CD4-positive, CD25-positive, alpha-beta regulatory T cell (primary cell): ENCODE measurements around the gene HP1BP3. TPM values are rescaled to one million over a fixed set of nuclear protein-coding genes. Genes with fewer than 3 reads are reported as not detected.

Source experiments
- ATAC-seq, 2 donors: fragments of 150-1000 bp; cut with Tn5 transposase; one replicate each; pipeline ENCODE4 v1.10.0; 2021; ENCODE audit warnings: low read depth in 2 of 2, moderate number of reproducible peaks in 2 of 2, moderate library complexity in 1 of 2
- DNase-seq, 3 donors: peaks; one replicate each; pipeline versions ENCODE4 v3.0.0 to v3.0.0-alpha.2; 2012 to 2022; ENCODE audit warnings: mixed read lengths in 1 of 3
- H3K27ac ChIP-seq: one replicate; pipeline ENCODE4 v1.7.0; 2013; ENCODE audit warnings: mild to moderate bottlenecking, low read length; ENCODE audit not compliant: insufficient read depth, poor library complexity, severe bottlenecking
- H3K27me3 ChIP-seq: one replicate; pipeline ENCODE4 v1.7.0; 2013; ENCODE audit warnings: low read length; ENCODE audit not compliant: control insufficient read depth, insufficient read depth
- H3K36me3 ChIP-seq: one replicate; pipeline ENCODE4 v1.7.0; 2013; ENCODE audit warnings: mild to moderate bottlenecking, low read length, moderate library complexity; ENCODE audit not compliant: control insufficient read depth, insufficient read depth
- H3K4me1 ChIP-seq: 2 replicates; pipeline ENCODE4 v1.7.0; 2013; ENCODE audit warnings: mild to moderate bottlenecking, low read length; ENCODE audit not compliant: insufficient read depth, control insufficient read depth, poor library complexity, severe bottlenecking
- H3K4me3 ChIP-seq: one replicate; pipeline ENCODE4 v1.7.0; 2013; ENCODE audit warnings: low read depth, mild to moderate bottlenecking, low read length, moderate library complexity
- H3K9me3 ChIP-seq, 2 experiments: 1 replicate in 1 of 2; 2 replicates in 1 of 2; pipeline ENCODE4 v1.7.0; 2013; ENCODE audit warnings: low read length in 2 of 2, mild to moderate bottlenecking in 1 of 2, moderate library complexity in 1 of 2; ENCODE audit not compliant: control insufficient read depth in 2 of 2
- H3K27ac Mint-ChIP-seq, 3 donors: one replicate each; pipeline ENCODE4 v1.8.0; 2020 to 2022; ENCODE audit warnings: mild to moderate bottlenecking in 3 of 3, mixed read lengths in 3 of 3, moderate library complexity in 2 of 3
- H3K27me3 Mint-ChIP-seq: one replicate; pipeline ENCODE4 v1.8.0; 2022; ENCODE audit warnings: mild to moderate bottlenecking, mixed read lengths
- H3K36me3 Mint-ChIP-seq: one replicate; pipeline ENCODE4 v1.8.0; 2020; ENCODE audit warnings: mixed read lengths
- H3K4me1 Mint-ChIP-seq, 4 donors: one replicate each; pipeline ENCODE4 v1.8.0; 2020 to 2022; ENCODE audit warnings: mixed read lengths in 4 of 4, mild to moderate bottlenecking in 1 of 4
- H3K4me3 Mint-ChIP-seq, 4 donors: one replicate each; pipeline ENCODE4 v1.8.0; 2020 to 2022; ENCODE audit warnings: mild to moderate bottlenecking in 4 of 4, mixed read lengths in 4 of 4, moderate library complexity in 3 of 4
- H3K9me3 Mint-ChIP-seq, 7 donors: one replicate each; pipeline ENCODE4 v1.8.0; 2020 to 2022; ENCODE audit warnings: mixed read lengths in 7 of 7, mild to moderate bottlenecking in 3 of 7, moderate library complexity in 2 of 7
- polyA plus RNA-seq, 4 donors: library from polyadenylated mRNA; unstranded; fragments of 300-500 nt; fragmentation: Illumina TruSeq; gene quantifications; one replicate each; pipeline ENCODE4 v1.2.3, GENCODE V29; 2021
- total RNA-seq: library from RNA; stranded (reverse); gene quantifications from one replicate; pipeline ENCODE4 v1.2.3, GENCODE V29; 2022

The HP1BP3 gene, protein sequence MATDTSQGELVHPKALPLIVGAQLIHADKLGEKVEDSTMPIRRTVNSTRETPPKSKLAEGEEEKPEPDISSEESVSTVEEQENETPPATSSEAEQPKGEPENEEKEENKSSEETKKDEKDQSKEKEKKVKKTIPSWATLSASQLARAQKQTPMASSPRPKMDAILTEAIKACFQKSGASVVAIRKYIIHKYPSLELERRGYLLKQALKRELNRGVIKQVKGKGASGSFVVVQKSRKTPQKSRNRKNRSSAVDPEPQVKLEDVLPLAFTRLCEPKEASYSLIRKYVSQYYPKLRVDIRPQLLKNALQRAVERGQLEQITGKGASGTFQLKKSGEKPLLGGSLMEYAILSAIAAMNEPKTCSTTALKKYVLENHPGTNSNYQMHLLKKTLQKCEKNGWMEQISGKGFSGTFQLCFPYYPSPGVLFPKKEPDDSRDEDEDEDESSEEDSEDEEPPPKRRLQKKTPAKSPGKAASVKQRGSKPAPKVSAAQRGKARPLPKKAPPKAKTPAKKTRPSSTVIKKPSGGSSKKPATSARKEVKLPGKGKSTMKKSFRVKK
- total RNA-seq: 284 TPM
- polyA plus RNA-seq: 100 to 1,000 TPM; 170 to 258 (median 214) TPM

GRCh38 chr1:20787029-20787839 lies at the start of gene HP1BP3:
Gene HP1BP3, minus strand, starts transcription at chr1:20787307. Its CDS starts 6,867 bp downstream, at chr1:20780440.
- Mint-ChIP-seq H3K4me1 (peaks cover 3 to 40% (median 26%) of the 10 kb centered on the region in 4 donors), H3K27me3 (no peaks in the 10 kb centered on the region), H3K9me3 (no peaks in the 10 kb centered on the region), H3K36me3 (peaks cover 6% of the 10 kb centered on the region), H3K4me3 (peak within 1 kb of the TSS; percentile 95 to 100 (median 98)), H3K27ac (peak within 1 kb of the TSS; percentile 94 to 95 (median 95))
- ATAC-seq: peak; percentile 68 to 69
- Histone ChIP-seq H3K4me3 (peak within 1 kb of the TSS; percentile 93), H3K36me3 (no peaks in the 10 kb centered on the region), H3K4me1 (peaks cover 40% of the 10 kb centered on the region), H3K27me3 (no peaks in the 10 kb centered on the region), H3K9me3 (no peaks in the 10 kb centered on the region), H3K27ac (peak within 1 kb of the TSS; percentile 91)
- DNase-seq: peak; percentile 77 to 91 (median 84)

DNA sequence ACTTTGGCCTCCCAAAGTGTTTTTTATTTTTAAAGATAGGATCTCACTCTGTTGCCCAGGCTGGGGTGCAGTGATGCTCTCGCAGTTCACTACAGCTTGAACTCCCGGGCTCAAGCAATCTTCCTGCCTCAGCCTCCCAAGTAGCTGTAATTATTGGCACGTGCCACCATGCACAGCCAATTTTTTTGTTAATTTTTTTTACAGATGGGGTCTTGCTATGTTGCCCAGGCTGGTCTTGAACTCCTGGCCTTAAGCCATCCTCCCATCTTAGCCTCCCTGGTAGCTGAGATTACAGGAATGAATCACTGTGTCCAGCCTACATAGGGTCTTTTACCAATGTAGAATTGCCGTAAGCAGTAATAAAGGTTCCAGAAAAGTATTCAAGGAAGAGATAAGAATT lies 49.1 kb upstream of the HP1BP3 start:
- Mint-ChIP-seq H3K4me3 (no peak overlapping the region), H3K36me3 (peaks cover 26% of the 10 kb centered on the region), H3K4me1 (peaks cover 0 to 6% (median 0%) of the 10 kb centered on the region in 4 donors), H3K9me3 (no peaks in the 10 kb centered on the region), H3K27me3 (no peaks in the 10 kb centered on the region), H3K27ac (no peak overlapping the region)
- Histone ChIP-seq H3K4me3 (no peak overlapping the region), H3K4me1 (no peaks in the 10 kb centered on the region), H3K9me3 (no peaks in the 10 kb centered on the region), H3K27me3 (no peaks in the 10 kb centered on the region), H3K27ac (no peak overlapping the region), H3K36me3 (peaks cover 4% of the 10 kb centered on the region)
- ATAC-seq (no peak), DNase-seq (no peak)

- H3K36me3 Mint-ChIP-seq: peaks cover 23% of the 10 kb centered on the region
- no peaks in the 10 kb centered on the region for H3K27me3 Mint-ChIP-seq
Measured at GRCh38 chr1:20834780-20835179, 47.7 kb upstream of the HP1BP3 start.

GRCh38 chr1:20834192-20834591 lies 47.1 kb upstream of the HP1BP3 start:
- ATAC-seq (no peak), DNase-seq (no peak)
- H3K4me1 ChIP-seq: no peaks in the 10 kb centered on the region
- H3K36me3 Mint-ChIP-seq: peaks cover 27% of the 10 kb centered on the region
- H3K27me3 ChIP-seq: no peaks in the 10 kb centered on the region
- peaks cover 0 to 6% (median 0%) of the 10 kb centered on the region in 4 donors for H3K4me1 Mint-ChIP-seq
- no peaks in the 10 kb centered on the region for H3K27me3 Mint-ChIP-seq
- H3K4me3 ChIP-seq: no peak overlapping the region
- H3K27ac Mint-ChIP-seq: peak overlapping the region in 1 of 3 donors; percentile 20
- no peaks in the 10 kb centered on the region for H3K9me3 ChIP-seq
- peaks cover 0 to 2% (median 0%) of the 10 kb centered on the region in 7 donors for H3K9me3 Mint-ChIP-seq
- no peak overlapping the region for H3K4me3 Mint-ChIP-seq
- no peak overlapping the region for H3K27ac ChIP-seq
- no peaks in the 10 kb centered on the region for H3K36me3 ChIP-seq

More at GRCh38 chr1:20834780-20835179, 47.7 kb upstream of the HP1BP3 start:
- no peak overlapping the region for H3K27ac Mint-ChIP-seq
- no peak overlapping the region for H3K4me3 Mint-ChIP-seq
- H3K27me3 ChIP-seq: no peaks in the 10 kb centered on the region
- DNase-seq (no peak), ATAC-seq (no peak)
- no peaks in the 10 kb centered on the region for H3K4me1 ChIP-seq
- no peak overlapping the region for H3K4me3 ChIP-seq
- H3K4me1 Mint-ChIP-seq: peaks cover 0 to 6% (median 0%) of the 10 kb centered on the region in 4 donors
- H3K9me3 ChIP-seq: no peaks in the 10 kb centered on the region
- H3K27ac ChIP-seq: no peak overlapping the region
- peaks cover 0 to 2% (median 0%) of the 10 kb centered on the region in 7 donors for H3K9me3 Mint-ChIP-seq
- H3K36me3 ChIP-seq: no peaks in the 10 kb centered on the region

- Mint-ChIP-seq H3K36me3 (peaks cover 30% of the 10 kb centered on the region), H3K27ac (no peak overlapping the region), H3K9me3 (peaks cover 0 to 2% (median 0%) of the 10 kb centered on the region in 7 donors), H3K27me3 (no peaks in the 10 kb centered on the region), H3K4me1 (no peaks in the 10 kb centered on the region), H3K4me3 (no peak overlapping the region)
- H3K4me3 ChIP-seq: no peak overlapping the region
- no peak for ATAC-seq
- DNase-seq: no peak
- H3K4me1 ChIP-seq: no peaks in the 10 kb centered on the region
- H3K27ac ChIP-seq: no peak overlapping the region
- no peaks in the 10 kb centered on the region for H3K27me3 ChIP-seq
- H3K36me3 ChIP-seq: peaks cover 9% of the 10 kb centered on the region
- no peaks in the 10 kb centered on the region for H3K9me3 ChIP-seq
Measured at GRCh38 chr1:20830378-20830777, 43.3 kb upstream of the HP1BP3 start.

- Mint-ChIP-seq H3K36me3 (peaks cover 26% of the 10 kb centered on the region), H3K27ac (peak overlapping the region in 1 of 3 donors; percentile 3), H3K4me3 (no peak overlapping the region), H3K27me3 (no peaks in the 10 kb centered on the region), H3K9me3 (peaks cover 0 to 2% (median 0%) of the 10 kb centered on the region in 7 donors), H3K4me1 (no peaks in the 10 kb centered on the region)
- no peak overlapping the region for H3K4me3 ChIP-seq
- H3K27me3 ChIP-seq: no peaks in the 10 kb centered on the region
- no peaks in the 10 kb centered on the region for H3K9me3 ChIP-seq
- ATAC-seq: no peak
- H3K36me3 ChIP-seq: peaks cover 9% of the 10 kb centered on the region
- no peak overlapping the region for H3K27ac ChIP-seq
- no peaks in the 10 kb centered on the region for H3K4me1 ChIP-seq
- DNase-seq: no peak
Measured at GRCh38 chr1:20829946-20830345, 42.8 kb upstream of the HP1BP3 start.

GRCh38 chr1:20829531-20829930 lies 42.4 kb upstream of the HP1BP3 start:
- Mint-ChIP-seq H3K4me3 (no peak overlapping the region), H3K27me3 (no peaks in the 10 kb centered on the region), H3K4me1 (no peaks in the 10 kb centered on the region), H3K27ac (no peak overlapping the region), H3K9me3 (peaks cover 0 to 2% (median 0%) of the 10 kb centered on the region in 7 donors), H3K36me3 (peaks cover 23% of the 10 kb centered on the region)
- Histone ChIP-seq H3K27ac (no peak overlapping the region), H3K36me3 (peaks cover 9% of the 10 kb centered on the region), H3K4me3 (no peak overlapping the region), H3K9me3 (no peaks in the 10 kb centered on the region), H3K27me3 (no peaks in the 10 kb centered on the region), H3K4me1 (no peaks in the 10 kb centered on the region)
- no peak for DNase-seq
- no peak for ATAC-seq
